ENCODE data around the gene BRD7.

The BRD7 gene

DNA sequence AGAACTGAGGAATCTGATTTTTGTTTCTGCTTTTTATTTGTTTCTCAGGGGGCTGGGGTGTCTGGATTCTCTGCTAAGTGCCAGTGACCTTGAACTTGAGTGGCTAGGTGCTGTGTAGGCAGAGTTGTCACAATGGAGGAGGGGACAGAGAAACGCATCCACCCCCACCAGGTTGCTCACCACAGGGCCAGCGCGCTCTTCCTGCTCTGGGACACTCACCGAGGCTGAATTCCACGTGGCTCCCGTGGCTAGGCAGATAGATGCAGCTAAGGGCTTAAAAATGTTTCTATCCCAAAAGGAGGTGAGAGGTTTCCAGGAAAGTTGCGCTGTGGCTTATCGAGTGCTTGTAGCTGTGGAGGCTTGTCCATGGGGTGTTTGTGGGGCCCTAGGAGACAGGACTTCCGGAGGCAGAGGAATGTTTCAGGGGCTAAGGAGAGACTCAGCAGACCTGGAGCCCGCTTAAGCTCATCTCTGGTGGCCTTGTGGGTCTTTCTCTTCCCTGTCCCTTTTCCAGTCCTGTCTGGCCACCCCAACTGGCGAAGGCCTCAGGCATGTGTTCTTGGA, 65.7 kb downstream of the BRD7 start:
- no peak for DNase-seq

DNA sequence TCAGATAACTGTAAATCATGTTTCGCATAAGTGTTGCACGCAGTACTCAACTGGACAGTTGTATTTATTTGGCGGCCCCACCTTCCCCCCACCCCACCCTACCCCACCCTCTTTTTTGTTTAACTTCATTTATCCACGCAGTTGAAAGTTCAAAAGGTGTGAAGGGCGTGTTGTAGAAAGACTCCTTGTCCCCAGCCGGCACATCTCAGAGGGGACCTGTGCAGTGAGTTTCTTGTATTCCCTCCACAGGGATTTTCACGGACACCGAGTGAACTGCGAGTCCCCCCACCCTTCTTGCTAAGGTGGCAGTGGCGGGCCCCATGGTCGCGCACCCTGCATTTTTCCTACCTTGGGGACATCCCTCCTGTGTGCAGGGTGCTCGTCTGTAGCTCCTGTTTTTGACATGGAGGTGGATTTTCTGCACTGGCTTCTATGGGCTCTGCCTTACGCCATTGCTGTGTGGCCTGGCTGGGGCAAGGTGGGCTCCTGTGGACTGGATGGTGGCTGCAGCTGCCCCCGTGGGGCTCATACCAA, 66.2 kb downstream of the BRD7 start:
- DNase-seq = no peak

DNA sequence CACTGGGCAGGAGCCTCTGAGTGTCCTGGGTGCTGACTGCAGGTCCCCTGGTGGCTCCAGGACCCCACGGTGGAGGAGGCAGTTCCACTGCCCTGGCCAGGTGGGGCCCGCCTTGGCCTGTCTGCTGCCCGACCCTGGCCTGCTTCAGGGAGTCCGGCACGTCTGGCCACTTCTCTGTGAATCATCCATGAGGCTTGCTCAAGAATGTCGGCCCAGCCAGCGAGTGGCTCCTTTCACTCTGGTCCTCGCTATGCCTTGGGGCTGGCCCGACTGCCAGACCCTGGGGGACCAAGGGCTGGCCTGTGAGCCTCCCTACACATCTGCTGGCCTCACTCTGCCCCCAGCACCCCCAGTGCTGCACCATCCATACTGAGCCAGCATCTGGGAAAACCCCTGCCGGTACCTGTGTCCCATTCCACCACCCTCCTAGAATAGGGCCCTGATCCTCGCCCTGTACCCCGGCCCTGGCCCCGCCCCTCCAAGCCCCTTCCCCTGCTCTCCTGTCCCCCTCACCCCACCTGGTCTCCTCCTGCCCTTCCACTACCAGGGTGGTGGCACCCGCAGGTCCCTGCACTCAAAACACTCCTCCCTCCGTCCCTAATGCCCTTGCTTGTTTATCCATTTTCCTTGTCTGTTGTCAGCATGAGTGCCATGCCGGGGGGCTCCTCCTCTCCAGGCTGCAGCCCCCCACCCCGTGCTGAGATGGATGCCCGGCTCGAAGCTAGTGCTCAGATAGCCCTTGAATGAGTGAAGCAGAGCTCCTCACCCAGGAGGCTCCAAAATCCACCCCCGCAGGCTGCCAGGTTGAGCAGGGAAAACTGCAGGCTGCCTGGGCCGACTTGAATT, 66.9 kb downstream of the BRD7 start:
- no peak for DNase-seq

DNA sequence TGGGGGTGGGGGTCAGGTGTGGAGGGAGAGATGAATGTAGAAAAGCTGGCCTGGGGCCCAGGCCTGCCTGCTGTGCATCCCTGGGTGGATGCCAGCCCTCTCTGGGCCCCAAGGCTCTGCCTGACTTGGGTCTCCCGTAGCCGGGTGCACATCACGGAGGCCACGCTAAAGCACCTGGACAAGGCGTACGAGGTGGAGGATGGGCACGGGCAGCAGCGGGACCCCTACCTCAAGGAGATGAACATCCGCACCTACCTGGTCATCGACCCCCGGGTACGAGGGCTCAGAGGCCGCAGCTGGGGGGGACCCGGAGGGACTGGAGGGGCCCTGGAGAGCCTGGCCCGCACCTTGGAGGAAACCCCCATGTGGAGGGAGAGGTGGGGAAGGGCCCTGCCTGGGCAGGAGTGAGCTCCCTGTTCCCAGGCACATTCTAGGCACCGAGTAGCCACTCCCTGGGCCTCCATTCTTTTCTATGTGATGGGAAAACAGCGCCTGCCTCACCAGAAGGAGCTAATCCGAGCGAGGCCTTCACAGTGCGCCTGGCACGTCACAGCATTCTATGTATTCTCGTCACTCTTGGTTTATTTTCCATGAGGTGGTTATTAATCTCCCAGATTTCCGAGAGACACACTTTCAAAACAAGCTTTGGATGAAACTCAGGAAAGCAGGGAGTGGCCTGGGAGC, 67.7 kb downstream of the BRD7 start:
- DNase-seq = no peak

DNA sequence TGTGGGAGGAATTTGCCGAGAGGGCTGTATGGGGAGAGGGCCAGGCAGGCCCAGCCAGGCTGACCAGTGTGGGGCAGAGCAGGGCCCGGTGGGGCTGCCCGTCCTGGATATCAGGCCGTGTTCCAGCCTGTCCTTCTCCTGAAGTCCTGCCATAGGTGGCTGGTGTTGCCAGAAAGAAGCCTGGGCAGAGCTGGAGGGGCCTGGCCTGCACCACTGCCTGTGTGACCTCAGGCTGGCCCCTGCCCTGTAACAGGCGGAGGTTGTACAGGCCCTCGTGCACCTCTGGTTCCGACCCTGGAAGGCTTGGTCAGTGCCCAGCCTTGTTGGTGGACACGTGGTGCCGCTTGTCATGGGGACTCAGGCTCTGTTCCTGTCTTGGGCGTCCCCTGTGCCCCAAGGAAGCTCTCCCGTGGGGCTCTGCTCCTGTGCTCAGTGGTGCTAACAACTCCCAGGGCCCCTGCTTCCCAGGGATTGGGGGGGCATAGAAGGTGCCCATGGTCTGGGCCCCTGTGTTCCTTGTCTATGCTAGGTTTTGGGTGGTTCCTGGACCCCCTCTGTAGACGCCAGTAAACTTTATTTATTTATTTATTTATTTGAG, 69.2 kb downstream of the BRD7 start:
- no peak for DNase-seq

DNA sequence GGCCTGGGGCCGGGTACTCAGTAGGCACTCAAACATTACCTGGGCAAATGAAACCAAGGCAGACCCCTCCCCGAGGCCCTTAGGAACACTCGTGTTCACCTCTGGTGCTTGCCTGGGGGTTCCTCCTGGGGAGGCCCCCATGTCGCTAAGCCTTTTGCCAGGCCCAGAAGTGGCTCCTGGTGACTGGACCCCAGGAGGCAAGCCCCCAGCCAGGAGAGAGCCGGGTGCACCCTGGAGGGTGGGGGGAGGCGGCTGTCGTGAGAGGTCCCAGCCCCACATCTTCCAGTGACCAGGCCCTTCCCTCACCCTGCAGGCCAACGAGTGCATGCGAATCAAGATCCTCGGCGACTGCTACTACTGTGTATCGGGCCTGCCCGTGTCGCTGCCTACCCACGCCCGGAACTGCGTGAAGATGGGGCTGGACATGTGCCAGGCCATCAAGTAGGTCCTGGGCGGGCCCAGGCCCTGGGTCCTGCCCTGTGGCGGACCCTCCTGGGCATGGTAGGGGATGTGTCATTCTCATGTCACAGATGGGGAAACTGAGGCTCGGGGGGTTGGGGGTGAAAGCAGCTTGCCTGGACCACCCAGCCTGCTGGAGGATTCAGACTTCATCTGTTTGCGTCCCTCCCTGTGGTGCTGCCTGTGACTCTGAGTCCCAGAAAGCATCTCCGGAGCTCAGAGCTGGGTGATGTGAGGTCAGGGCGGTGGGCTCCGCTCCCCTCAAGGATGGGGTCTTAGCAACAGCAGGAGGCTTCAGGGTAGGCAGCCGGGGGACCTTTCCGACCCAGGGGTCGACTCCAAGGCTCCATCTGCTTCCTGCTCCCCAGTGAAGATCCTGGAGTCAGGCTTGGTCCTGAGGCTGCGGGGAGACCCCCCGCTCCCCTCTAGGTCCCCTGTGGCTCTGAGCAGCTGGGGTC, 69.9 kb downstream of the BRD7 start:
- no peak for DNase-seq

DNA sequence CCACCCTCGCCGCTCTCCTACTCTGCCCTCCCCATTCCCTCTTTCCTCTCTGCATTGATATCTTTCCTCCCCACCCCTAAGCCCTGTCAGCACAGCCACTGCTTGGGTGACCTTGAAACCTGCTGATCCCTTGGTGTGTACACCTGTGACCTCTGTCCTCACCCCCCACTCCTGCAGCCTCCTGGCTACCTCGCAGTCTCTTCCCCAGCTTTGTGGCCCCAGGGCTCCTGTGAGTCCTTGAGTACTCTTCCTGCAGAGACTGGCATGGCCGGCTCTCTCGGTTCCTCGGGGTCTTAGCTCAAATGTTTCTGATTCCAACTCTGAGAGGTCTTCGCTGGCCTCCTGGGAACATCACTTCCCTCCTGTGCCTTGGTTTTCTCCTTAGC, 70.7 kb downstream of the BRD7 start:
- DNase-seq = no peak

DNA sequence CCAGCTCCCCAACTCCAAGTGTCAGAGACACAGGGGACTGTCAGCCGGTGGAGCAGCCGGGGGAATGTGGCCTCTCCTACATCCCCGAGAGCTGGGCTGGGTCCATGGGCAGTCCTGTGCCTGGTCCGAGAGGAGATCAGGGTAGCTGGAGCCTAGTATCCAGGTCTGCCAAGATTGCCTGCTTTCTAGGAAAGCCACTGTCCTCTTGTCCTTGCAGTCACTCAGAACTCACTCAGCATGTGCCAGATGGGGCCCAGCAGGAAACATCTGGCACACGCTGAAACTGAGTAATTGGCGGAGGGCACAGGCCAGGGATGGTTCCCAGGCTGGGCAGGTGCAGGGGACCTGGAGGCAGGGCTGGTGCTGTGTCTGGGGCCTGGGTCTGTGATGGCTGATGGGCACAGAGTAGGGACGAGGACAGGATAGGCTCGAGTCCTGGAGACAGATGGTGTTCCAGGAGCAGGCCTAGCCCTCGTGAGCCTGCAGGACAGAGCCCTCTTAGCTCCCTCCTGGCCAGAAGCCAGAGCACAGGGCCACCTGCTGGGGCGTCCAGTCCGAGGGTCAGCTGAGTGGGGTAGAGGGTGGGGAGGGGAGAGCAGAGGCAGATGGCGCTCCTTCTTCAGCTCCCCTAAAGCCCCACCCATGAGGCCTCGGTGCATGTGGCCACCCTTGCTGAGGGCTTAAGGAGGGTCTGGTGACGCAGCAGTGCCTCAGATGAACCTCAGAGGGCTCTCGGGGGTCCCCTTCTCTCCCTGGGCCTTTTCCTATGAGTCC, 71.3 kb downstream of the BRD7 start:
- no peak for DNase-seq

DNA sequence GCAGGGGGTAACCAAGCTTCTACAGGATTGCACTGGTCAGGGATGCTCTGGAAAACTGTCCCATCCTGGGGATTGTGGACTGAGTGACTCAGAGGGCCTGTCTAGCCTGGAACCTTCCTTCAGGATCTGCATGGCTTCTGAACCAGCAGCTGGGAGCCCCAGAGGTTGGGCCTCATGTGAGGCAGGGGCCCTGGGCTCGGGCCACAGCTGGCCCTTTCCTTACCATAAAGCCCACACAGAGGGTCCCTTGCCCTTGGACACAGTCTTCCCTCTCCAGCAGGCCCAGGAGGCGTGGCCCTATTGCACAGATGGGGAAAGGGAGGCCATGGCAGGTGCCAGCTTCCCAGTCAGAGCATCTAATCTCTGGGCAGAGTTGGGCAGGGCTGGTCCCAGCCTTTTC, 72.0 kb downstream of the BRD7 start:
- DNase-seq = no peak

DNA sequence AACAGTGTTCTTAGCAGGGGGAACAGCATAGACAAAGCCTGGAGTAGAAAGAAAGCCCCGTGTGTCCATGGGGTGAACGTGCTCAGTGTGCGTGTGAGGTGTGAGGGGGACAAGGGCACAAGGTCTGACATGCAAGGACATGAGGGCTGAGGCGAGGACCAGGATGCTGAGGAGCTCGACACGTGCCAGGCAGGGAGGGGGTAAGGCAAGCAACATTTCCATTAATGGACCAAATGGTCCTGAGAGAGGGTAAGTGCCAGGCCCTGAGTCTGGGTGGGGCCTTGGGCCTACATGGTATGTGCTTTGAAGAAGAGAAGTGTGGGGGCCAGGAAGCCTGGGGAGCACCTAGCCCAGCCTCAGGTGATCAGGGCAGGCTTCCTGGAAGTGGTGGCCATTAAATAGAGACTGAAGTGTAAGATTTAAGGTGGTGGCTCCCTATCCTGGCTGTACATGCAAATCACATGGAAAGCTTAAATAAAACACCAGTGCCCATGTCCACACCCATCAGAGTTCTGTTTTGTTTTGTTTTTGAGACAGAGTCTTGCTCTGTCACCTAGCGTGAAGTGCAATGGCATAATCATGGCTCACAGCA, 73.2 kb downstream of the BRD7 start:
- no peak for DNase-seq

DNA sequence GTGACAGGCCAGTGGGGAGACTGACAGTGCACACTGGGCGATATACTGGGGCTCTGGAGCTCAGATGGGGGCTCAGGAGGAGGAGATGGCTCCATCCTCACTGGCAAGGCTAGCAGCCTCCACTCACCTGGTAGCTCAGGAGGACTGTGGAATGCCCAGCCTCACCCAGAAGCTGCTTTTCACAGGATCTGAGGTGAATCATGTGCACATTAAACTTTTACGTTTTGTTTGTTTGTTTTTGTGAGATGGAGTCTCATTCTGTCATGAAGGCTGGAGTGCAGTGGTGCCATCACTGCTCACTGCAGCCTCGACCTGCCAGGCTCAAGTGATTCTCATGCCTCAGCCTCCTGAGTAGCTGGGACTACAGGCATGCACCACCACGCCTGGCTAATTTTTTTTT, 73.8 kb downstream of the BRD7 start:
- no peak for DNase-seq

DNA sequence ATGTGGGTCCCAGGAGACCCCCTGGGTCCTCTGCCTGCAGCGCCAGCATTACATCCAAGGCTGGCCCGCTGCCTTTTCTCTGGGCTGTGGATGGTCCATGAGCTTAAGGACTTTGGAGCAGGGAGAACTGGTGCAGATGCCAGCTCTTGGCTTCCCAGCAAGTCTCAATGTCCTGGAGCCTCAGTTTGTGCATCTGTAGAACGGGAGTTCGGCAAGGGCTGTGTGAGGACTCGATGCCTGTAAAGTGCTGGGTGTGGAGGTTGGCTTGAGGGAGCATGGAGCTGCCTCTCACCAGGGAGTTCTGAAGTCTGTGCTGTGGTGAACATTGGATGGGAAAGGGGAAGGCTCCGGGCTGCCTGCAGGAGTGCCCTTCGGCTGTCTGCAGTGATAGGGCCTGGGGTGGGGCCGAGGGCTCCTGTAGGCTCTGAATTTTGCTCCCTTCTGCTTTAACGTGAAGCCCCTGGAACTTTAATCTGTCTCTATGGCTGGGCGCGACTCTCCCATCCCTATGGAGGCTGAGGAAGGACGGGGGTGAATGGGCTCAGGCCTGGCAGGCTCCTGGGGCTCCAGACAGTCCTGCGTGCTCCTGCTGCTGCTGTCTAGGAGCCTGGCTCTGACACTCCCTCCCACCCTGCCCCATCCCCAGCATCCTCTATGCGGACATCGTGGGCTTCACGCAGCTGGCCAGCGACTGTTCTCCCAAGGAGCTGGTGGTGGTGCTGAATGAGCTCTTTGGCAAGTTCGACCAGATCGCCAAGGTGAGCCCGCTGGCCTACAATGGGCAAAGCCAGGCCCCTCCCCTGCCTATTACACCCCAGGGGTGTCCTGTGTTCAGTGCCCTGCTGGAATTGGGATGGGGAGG, 74.6 kb downstream of the BRD7 start:
- no peak for DNase-seq

DNA sequence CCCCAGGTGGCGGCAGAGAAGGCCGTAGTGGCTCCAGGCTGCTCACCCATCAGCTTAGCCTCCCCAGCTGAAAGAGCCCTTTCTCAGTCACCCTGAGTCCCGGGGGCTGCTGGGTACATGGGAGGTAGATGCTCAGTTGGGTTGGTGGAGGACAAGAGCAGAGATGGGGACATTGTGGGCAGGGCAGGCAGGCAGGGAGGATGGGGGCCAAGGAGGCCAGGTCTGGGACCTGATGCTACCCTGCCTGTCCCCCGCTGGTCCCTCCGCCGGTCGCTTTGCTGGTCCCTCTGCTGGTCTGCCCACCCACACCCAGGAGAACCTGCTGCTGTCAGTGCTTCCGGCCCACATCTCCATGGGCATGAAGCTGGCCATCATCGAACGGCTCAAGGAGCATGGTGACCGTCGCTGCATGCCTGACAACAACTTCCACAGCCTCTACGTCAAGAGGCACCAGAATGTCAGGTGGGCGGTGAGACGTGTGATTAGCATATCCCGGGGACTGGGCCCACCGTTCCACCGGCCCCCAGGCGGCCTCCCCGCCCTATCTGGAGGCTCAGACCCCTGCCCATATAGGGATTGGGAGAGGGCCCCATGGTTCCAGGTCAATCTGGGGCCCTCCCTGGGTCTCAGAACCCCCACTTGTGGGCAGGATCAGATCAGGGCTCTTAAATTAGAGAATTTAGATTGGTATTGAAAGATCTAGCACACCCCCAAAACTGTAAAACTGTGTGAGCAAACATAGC, 75.6 kb downstream of the BRD7 start:
- no peak for DNase-seq

DNA sequence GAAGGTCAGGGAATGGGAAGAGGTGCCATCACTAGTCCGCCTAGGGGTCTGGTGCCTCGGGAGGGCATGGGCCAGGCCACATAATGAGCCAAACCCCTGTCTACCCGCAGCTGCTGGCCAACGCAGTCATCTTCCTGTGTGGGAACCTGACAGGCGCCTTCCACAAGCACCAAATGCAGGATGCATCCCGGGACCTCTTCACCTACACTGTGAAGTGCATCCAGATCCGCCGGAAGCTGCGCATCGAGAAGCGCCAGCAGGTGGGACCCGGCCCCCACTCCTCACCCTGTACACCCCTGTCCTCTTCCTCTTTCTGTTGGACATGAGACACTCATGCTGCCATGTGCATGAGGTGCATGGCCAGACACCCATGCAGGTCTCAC, 76.2 kb downstream of the BRD7 start:
- DNase-seq = no peak

DNA sequence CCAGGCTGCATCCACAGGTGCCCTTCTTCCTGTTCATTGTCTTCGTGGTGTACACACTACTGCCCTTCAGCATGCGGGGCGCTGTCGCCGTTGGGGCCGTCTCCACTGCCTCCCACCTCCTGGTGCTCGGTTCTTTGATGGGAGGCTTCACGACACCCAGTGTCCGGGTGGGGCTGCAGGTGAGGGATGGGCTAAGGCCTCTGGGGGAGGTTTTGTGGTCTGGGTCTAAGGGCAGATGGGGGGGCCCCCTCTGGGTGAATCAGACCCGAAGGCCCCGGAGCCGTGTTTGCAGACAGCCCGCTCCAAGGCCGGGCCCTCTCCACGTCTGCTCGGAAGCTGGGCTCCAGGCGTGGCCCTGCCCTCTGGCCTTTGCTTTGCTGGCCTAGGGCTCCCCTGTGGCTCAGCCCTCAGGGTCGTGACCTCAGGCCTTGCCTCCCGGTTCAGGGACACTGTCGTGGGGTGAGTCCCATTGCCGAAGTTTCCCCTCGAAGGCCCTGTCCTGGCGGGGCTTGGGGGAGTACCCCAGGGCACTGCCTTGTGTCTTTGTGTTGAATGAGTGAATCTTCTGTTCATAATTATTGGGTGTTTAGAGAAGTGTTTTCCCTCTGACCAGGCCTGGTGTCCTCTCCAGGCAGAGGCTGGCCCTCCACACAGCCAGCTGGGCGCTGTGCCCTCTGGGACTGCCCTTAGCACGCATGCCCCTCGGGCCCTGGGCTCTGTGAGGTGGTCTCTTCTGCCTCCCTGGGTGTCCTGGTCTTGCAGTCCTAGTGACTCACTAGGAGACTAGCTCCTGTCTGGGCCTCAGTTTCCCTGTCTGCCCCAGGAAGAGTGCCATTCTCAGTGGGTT, 76.8 kb downstream of the BRD7 start:
- no peak for DNase-seq

DNA sequence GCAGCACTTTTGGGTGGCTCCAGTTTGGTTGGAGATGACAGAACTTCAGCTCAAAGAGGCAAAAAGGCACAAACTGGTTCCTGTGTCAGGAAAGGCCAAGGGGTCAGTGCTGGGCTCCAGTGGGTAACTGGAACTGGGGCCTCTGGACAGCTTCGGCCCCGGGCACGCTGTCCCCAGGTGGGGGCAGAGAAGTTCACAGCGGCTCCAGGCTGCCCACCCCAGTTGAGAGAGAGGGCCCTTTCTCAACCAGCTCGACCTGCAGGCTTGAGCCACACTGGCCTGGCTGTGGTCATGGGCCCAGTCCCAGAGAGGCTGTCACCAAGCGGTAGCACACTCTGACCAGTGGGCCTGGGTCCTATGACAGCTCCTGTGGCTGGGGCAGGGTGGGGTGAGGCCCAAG, 77.9 kb downstream of the BRD7 start:
- no peak for DNase-seq

DNA sequence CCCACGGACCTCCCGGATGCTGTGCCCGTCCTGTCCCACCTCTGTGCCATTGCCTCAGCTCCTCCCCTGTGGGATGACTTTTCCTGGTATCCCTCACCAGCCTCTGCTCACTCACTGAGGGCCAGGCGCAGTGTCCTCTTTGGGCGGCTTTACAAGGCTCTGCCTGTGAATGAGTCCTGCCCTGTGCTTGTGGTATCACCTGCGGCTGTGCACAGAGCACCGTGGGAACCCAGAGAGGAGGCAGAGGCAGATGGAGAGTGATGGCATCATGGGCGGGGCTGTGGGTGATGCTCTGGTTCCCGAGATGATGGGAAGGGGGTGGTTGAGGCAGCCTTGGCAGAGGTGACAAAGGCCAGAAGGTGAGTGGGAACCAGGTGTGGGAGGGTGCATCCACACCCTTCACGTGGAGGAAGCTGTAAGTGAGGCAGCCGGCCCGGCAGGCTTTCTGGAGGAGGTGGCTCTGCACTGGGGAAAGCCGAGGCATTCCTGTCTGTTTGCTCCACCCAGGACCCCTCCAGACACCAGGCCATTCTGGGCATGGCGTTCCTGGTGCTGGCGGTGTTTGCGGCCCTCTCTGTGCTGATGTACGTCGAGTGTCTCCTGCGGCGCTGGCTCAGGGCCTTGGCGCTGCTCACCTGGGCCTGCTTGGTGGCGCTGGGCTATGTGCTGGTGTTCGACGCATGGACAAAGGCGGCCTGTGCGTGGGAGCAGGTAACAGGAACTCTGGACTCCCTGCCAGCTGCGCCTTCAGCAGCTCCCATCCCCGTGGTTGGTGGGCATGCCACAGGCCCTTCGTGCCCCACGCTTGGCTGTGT, 78.6 kb downstream of the BRD7 start:
- DNase-seq = no peak

DNA sequence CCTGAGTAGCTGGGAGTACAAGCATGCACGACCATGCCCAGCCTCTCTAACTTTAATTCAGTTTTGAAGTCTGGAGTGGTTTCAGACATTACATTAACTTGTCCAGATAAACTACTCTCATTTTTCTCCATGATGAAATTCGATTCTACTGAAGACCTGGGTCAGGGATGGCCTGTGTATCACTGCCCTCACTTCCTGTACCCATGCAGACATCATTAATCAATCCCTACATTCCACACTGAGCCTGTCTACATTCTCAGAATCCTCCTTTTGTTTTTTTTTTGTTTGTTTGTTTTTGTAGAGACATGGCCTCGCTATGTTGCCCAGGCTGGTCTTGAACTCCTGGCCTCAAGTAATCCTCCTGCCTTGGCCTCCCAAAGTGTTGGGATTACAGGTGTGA, 79.9 kb downstream of the BRD7 start:
- no peak for DNase-seq
